SKM-1 (cell line): ENCODE results near the gene HAAO.

Experiments used
- DNase-seq: peaks from one replicate; lab custom pipeline; 2025; ENCODE audit not compliant: unreplicated experiment; lab: John Stamatoyannopoulos, UW

Gene HAAO

DNA sequence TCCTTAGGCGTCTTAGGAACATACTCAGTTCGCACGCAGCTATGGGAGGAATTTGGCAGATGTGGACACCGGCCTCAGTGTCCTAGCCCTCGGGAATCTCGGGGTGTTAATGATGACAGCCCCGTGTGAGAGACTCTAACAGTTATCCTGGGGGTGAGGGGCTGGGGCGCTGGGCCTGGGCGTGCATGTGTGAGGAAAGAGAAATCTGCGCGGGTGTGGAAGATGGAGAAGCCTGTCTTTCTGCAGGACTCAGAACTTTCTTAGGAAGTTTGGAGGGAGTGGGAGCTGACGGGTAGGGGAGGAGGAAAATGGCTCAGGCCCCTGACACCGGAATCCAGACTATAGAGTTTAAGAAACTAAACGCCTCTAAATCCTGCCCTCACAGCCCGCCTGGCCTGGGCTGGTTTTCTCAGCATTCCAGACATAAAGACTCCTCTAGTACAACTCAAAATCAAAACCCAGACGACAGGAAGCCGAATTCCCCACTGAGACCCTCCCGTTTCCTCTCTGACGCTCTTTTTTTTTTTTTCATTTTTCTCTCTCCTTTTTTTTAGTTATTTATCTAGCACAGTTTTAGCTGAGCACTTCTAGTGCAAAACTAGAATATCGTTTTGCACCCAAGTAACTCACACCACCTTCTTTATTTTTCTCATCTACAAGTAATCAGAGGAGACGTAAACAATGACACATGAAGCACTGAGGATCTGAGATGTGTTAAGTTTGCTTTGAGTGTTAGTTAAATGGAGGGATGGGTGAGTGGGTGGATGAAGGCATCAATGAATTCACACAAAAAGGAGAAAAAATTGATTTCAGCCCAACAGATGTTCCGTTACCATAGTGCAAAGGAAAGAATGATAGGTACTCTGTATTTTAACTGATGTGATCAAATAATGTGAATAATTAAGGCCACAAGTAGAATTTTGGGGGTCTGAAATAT is 1.2 kb upstream of the HAAO start:
- no peak for DNase-seq

DNA sequence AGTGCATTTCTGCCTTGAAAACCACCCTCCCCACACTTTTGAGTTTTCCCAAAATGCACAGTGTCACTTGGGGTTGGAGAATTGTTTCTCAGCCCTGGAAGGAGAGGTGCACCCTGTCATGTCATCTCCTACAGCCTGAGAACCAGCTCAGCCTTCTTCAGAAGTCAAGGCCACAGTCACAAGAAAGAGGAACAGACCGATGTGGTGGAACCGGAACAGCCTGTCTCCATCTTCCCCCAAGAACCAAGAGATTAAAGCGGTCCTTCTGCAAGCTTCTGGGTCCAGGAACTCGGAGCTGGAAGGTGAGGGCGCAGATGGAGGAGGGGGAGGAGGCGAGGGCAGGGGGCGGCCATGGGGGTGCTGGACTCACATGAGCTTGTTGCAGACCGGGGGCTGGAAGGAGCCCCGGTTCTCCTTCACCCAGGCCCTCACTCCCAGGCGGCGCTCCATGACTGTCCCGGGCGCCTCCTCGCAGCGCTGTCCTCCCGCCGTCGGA is 248 bp downstream of the HAAO start:
- peak; percentile 40 for DNase-seq

DNA sequence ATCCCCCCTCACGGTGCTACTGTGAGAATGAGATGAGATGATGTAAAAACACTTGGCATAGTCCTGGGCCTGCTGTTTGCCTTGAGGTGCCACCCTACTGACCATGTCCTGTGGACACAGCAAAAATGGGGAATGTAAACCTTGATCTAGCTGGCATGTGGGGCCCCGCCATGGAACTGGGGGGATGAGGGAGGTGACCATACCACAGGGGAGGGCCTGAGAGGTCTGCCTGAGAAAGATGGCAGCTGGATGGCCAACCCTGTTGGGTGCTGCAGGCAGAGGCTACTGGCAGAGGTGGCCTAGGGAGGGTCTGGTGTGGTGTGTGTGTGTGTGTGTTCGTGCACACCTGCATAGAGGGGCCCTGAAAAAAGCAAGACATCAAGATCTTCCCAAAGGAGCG is 777 bp downstream of the HAAO start:
- DNase-seq, result no peak

DNA sequence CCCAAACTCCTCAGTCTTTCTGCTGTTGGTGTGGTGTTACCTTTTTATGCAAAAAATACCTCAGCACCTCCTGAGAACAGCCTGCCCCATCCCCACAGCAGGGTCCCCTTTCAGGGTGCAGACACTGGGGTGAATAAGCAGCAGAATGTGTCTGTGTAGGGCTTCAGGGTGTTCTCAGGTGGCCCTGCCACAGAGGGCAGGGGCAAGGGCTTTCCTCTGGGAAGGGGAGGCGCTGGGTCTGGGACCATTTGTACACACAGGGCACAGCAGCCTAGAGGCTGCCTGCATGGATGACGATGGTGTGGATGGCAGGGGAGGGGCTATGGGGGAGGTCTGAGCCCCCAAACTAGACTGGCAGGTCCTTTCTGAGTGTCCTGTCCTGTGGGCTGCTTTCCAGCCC is 2.6 kb downstream of the HAAO start:
- no peak for DNase-seq

DNA sequence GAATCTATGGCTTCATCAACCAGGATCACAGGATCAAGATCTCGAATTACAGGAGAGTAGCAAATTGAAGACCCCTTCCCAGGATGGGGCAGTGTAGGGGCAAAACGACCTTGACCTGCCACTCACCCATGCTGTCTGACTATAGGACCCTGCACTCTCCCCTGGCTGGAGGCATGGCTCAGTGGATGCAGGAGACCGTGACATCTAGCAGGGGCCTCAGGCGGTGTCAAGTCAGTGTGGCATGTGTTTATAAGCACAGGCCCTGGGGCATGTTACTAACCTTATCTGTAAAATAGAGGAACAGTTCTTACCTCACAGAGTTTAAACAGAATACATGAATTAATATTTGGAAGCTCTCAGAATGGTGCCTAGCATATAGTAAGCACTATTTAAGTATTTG is 3.5 kb downstream of the HAAO start:
- no peak for DNase-seq

DNA sequence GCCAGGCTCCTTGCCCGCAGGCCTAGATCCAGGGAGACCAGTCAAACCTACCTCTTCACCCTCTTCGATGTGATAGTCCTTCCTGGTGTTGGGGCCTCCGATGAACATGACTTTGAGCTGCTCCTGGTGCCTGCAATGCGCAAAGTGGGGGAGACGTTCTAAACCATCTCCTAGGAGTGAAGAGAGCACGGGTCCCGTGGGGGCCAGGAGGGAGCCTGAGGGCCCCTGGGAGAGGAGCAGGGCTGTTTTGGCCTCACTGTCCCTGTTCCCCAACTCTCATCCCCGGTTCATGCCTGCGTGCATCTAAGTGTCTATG is 3.9 kb downstream of the HAAO start:
- DNase-seq, result no peak

DNA sequence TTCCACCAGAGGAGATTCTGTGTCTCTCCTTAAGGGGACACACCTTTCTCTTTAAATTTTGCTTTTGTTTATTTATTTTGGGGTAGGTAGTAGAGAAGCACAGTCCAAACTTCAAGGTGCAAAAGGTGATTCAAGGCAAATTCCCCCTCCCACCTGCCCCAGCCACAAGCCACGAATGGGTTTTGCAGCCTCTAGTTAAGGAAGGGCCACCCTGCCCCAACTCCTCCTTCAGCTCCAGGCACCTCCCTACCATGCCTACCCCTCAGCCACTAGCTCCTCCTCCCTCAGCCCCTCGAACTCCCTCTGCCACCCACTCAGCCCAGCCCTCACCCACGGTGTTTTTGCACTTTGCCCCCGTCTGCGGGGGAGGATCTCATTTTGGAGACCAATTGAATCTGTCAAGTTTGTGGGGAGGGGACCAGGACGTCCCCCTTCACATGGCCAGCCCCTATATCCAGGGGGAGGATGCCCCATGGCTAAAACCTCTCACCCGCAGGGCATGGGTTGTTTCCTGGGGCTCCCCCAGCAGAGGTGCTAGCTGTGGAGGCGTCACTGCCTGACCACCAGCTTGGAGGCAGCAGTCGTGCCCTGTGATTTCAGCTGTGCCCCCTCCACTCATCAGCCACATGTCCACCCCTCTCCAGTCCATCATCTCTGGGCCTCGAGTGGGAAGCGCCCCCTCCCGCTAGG is 4.5 kb downstream of the HAAO start:
- no peak for DNase-seq

DNA sequence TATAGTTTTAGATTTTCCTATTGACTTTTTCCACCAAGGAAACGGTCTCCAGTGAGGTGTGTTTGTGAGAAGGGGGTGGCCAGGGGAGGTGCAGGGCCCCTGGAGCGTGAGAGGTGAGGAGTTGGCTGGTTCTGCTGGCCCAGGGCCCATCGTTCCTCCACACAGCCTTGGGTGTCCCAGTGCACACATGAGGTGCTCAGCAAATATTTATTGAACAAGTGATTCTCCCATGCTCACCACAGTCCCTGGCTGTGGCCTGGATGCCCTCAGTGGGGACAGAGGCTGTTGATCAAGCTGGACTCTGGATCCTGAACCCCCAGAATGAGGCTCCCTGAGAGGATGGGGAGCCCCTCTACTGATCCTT is 5.0 kb downstream of the HAAO start:
- DNase-seq, result no peak

DNA sequence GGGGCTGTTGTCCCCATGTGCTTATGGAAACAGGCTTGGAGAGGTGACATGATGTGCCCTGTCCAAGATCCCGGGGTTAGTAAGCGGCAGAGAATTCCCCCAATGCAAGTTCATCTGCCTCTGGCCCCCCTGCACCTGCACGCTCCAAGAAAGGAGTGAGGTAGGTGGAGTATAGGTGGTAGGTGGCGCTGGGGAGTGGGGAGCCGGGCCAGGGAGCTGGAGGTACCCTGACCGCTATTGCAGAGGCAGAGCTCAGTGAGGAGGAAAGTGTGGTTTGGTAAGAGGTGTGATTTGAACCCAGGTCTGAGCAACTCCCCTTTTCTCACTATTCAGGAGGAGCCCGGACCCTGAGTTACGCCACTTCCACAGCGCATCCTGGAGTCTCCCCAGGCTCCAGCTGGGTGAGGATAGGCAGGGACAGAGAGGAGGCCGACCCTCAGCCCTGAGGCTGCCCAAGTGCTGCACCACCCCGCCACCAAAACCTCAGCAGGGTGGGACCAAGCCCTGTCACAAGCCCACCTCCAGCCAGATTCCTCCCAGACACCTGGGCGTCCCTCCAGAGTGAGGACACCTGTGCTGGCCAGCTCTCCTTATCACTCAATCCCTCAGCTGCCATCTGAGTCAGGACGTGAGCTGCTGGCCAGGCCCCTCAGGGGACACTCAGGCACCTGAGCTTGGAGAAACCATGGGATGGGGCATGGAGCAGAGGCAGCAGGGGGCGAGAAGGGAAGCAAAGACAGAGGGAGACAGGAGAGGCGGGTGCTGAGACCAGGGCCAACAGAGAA is 5.6 kb downstream of the HAAO start:
- DNase-seq, result no peak

DNA sequence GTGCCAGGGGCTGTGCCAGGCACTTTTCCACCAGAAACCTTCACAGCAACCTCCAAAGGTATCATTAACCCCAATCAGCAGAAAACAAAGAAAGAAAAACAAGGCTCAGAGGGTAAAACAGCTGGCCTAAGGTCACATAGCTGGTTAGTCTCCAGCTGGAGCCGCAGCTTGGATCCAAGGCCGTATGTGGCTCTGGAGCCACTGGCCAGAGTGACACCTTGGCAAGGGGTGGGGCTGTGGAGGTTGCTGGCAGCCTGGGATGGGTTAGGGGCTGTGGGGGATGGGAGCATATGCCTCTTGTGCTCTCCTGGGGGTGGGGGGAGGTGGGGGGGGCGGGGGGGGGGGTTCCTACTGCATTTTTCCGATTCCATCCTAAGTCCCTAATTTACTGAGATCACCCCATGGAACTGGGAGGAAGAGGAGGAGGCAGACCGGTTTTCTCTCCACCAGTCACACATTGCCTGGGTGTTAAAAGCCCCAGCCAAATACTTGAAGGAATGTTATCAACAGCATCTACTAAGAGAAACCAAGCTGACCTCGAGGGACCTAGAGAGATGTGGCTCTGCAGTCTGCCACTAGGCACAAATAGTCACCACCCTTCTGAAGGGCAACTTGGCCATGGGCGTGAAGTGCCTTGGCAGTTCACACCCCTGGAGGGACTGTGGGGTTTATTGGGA is 8.0 kb downstream of the HAAO start:
- DNase-seq, result no peak

DNA sequence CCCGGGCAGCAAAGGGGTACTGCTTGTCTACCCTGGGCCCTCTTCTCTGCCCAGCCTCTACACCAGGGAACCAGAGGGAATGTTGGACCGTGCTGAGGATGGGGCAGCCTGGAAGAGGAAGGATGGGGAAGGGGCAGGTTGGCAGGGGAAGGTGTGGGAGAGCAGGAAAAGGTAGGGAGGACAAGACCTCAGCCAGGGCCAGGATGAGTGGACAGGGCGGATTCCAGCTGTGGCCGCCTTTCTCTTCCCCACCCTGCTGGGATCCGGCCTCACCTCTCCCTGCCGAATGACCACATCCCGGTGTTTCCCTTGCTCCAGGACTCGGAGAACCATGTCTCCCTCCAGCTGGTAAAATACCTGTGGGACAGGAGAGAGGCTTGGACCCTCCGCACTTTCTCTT is 8.9 kb downstream of the HAAO start:
- no peak for DNase-seq

DNA sequence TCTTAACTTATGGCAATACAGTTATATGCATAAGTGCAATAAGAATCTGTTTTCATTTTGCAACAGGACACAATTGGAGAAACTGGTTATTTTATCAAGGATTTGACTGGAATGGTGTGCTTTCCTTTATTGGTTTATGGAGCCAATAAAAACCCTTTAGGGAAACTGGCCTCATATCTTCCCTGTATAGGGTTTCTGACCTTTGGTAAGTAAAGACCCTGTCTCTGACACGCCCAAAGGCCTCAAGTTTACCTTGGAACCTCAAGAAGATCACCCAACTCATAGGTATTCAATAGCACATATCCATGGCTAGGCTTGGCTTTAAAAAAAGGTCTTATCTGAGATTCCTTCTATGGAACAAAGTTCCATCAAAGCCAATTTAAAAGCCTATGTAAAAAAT is 11.2 kb downstream of the HAAO start:
- no peak for DNase-seq

DNA sequence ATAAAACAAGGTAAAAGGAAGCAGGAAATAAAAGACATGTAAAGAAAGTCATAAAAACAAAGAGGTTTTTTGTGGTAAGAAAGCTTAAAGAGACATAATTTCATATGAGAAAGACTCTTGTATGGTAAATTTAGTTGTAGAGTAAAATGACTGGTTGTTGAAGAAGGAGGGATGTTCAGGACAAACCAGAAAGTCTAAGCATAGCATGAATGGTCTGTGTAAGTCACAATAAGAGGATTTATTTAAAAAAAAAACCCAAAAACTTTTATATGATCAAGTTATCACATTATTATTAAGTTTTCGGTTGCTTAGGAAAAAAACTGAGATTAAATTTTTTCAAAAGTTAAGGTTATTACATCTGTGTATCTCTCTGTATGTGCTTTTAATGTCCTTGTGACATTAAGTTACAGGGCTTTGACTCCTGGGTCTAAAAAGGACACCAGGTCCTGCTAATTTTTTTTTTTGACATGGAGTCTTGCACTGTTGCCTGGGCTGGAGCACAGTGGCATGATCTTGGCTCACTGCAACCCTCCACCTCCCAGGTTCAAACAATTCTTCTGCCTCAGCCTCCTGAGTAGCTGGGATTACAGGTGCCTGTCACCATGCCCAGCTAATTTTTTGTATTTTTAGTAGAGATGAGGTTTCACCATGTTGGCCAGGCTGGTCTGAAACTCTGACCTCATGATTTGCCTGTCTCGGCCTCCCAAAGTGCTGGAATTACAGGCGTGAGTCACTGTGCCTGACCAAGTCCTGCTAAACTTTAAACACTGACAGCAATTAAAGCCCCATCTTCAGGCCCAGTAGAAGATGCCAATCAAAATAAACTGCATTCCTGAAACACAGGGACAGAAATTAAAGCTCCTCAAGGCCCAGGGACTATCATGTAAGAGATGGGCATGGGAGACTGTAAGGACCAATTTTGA is 14.2 kb downstream of the HAAO start:
- DNase-seq, result no peak

DNA sequence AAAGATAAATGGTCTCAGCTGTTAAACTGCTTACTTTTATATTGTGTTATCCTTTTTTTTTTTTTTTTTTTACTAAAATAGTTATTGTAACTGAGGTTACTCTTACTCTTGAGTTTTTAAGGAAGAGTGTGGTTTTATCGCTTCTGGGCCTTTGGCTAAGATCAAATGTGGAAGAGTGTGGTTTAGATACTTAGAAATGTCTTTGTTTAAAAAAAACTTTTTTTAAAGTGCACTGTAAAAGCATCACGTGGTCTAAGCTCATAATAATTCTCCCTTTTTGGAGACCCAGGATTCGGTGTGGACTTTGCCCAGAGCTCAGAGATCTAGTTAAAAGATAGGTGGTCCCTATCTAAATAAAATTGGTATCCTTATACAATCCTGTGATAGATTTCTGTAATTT is 16.6 kb downstream of the HAAO start:
- no peak for DNase-seq

DNA sequence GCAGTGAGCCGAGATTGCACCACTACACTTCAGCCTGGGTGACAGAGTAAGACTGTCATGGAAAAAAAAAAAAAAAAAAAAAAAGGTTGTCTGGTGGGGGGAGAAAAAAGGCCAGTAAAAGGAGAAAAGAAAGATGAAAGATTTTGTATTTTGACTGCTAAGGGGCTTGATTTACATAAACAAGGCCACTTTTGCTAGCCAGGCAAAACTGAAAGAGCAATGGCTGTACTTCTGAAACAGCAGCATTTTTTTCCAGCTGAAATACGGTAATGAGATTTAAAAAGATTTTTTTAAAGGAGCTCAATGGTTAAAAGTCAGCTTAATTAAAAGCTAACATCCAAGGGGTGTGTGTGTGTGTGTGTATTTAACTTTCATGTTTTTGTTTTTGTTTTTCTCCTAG is 17.2 kb downstream of the HAAO start:
- no peak for DNase-seq

DNA sequence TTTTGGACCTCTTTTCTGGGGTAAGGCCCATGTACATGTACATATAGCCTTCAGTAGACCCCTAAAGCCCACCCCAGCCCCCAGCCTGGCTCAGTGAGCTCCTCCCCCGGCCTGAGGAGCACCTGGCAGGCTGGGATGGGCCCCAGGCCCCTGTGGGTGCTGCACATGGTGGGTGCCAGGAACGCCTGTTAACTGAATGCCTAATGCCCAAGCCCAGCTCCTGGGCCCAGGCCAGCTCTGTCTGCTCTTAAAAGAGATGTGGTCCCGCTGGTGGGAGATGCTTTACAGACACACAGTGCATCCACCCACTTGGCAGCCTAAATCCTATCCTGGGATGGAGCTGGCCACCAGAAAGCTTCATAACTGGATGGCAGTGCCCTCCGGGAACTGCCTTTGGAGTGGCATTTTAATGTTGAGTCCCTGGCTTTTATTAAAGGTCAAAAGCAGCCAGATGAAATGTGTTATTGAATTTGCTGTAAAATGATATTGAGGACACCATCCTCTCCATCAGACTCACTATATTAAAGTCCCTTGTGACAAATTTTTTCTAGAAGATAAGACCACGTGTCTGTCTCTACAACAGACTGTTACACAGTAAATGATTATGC is 20.7 kb downstream of the HAAO start:
- DNase-seq, result no peak

DNA sequence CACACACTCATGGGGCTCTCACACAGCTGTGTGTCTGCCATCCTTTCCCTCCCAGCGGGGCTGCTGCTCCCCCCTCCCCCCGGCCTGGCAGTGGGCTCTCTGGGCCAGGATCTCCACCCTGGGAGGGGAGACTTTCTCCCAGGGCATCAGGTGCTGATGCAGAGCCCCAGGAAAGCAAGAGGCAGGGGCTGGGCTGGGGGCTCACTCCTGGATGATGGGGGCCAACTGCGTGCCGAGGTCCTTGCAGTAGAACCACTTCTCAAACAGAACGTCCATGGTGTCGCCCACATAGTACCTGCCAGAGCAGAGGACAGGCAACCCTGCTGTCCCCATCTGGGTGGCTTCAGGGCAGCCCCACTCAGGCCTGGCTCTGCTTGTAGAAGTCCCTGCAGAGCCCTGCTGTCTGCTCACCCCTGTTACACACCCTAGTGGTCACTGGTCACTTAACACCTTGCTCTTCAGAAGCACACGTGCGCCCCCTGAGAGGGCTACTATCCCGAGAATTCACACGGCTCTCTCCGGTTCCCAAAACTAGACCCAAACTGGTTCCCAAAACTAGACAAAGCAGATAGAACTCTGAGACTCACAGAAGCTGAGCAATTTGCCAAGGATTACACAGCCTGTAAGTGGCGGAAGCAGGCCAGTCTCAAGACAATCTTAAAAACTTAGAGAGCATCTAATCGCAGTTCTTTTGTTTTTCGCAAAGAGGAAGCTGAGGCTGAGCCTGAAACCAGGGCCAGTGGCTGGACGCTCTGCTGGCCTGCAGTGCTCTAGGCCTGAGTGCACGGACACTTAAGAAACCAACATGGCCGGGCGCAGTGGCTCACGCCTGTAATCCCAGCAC is 21.9 kb downstream of the HAAO start:
- DNase-seq, result peak; percentile 44

DNA sequence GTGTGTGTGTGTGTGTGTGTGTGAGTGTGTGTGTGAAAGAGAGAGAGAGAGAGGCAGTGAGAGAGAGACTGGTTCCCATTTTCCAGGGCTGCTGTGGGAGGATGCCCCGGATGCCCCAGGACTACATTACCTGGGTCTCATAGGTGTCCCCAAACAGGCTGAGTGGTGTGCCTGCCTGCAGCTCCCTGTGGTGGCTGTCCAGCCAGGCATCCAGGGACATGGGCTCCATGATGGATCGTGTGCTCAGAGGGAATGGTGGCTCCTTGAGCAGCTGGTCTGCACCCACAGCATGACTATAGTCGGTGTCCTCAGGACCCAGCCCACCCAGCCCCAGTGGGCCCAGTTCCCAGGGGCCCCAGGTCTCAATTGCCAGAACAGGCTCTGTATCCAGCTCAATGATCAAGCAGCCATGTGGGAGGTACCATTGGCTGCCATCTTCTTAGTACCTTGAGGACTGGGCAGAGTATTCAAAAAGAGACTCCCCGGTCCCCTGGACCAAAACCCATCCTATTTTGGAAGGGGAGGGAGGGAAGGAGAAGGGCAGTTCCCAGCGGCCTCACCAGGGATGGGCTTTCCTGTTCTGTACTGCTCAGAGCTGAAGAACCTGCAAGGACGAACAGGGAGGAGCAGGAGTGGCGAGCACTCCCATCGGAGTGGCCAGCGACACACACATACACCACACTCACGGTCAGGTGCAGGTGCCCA is 22.6 kb downstream of the HAAO start:
- no peak for DNase-seq
